Measurements from ENCODE around the gene NNMT.

NNMT gene

DNA sequence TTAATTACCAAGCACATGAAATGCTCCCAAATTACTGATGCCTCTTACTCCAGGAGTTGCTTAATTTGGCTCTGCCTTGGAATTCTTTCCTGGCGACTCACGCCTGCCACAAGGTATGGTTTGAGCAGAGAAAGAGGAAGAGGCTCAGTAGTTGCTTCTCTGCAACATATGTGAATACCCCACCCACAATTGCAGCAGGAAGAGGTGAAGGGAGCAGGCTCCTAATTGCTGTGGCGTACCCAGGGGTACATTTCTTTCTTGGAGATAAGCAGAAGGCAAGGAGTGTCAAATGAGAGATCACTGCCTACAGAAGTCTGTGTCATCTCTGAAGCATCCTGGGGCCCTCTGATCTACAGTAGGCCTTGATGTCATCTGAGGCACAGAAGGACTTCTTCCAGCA lies 10.6 kb upstream of the NNMT start:
- Histone ChIP-seq H3K4me1 (ENCODE audit: control insufficient read depth, insufficient read depth, low read length) (peaks cover 27% of the 10 kb centered on the region), H3K27me3 (ENCODE audit: control insufficient read depth, insufficient read depth, low read length) (no peaks in the 10 kb centered on the region), H3K4me3 (ENCODE audit: low read depth, low read length) (no peak overlapping the region), H3K9ac (ENCODE audit: low read length) (no peak overlapping the region), H3K27ac (ENCODE audit: low read depth, low read length) (no peak overlapping the region; the same call in 1 of the 2 replicates), H3K36me3 (ENCODE audit: control insufficient read depth, insufficient read depth, low read length) (no peaks in the 10 kb centered on the region), H3K9me3 (ENCODE audit: control insufficient read depth, insufficient read depth, low read depth, low read length) (no peaks in the 10 kb centered on the region)

GRCh38 chr11:114286229-114286628 lies 10.0 kb upstream of the NNMT start:
- no peak overlapping the region for H3K9ac ChIP-seq (ENCODE audit: low read length)
- H3K27me3 ChIP-seq (ENCODE audit: control insufficient read depth, insufficient read depth, low read length): no peaks in the 10 kb centered on the region
- no peak overlapping the region for H3K4me3 ChIP-seq (ENCODE audit: low read depth, low read length)
- no peaks in the 10 kb centered on the region for H3K9me3 ChIP-seq (ENCODE audit: control insufficient read depth, insufficient read depth, low read depth, low read length)
- peaks cover 22% of the 10 kb centered on the region for H3K4me1 ChIP-seq (ENCODE audit: control insufficient read depth, insufficient read depth, low read length)
- no peak overlapping the region for H3K27ac ChIP-seq (ENCODE audit: low read depth, low read length)
- no peaks in the 10 kb centered on the region for H3K36me3 ChIP-seq (ENCODE audit: control insufficient read depth, insufficient read depth, low read length)

- H3K27me3 ChIP-seq (ENCODE audit: control insufficient read depth, insufficient read depth, low read length): no peaks in the 10 kb centered on the region
- H3K4me3 ChIP-seq (ENCODE audit: low read depth, low read length): no peak overlapping the region
- no peaks in the 10 kb centered on the region for H3K9me3 ChIP-seq (ENCODE audit: control insufficient read depth, insufficient read depth, low read depth, low read length)
- H3K36me3 ChIP-seq (ENCODE audit: control insufficient read depth, insufficient read depth, low read length): no peaks in the 10 kb centered on the region
- H3K4me1 ChIP-seq (ENCODE audit: control insufficient read depth, insufficient read depth, low read length): peaks cover 21% of the 10 kb centered on the region
- H3K27ac ChIP-seq (ENCODE audit: low read depth, low read length): no peak overlapping the region
- H3K9ac ChIP-seq (ENCODE audit: low read length): no peak overlapping the region
These were observed 9.0 kb upstream of the NNMT start for GRCh38 chr11:114287154-114287553.

DNA sequence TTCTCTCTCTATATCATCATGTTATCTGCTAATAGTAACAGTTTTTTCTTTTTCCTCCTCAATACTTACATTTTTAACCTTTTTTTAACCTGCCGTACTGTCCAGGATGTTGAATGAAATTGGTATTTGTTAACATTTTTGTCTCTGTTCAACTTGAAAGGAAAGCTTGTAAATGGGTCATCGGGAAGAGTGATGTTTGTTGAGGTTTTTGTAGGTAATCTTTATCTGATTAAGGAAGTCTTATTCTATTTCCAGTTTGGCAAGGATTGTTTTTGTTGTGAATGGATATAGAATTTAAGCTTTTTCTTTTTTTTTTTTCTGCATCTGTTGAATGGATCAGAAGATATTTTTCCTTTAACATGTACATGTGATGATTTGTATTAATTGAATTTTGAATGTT lies 8.1 kb upstream of the NNMT start:
- Histone ChIP-seq H3K9ac (ENCODE audit: low read length) (no peak overlapping the region), H3K27ac (ENCODE audit: low read depth, low read length) (no peak overlapping the region), H3K4me3 (ENCODE audit: low read depth, low read length) (no peak overlapping the region), H3K27me3 (ENCODE audit: control insufficient read depth, insufficient read depth, low read length) (no peaks in the 10 kb centered on the region), H3K4me1 (ENCODE audit: control insufficient read depth, insufficient read depth, low read length) (peaks cover 24% of the 10 kb centered on the region), H3K9me3 (ENCODE audit: control insufficient read depth, insufficient read depth, low read depth, low read length) (no peaks in the 10 kb centered on the region), H3K36me3 (ENCODE audit: control insufficient read depth, insufficient read depth, low read length) (no peaks in the 10 kb centered on the region)

DNA sequence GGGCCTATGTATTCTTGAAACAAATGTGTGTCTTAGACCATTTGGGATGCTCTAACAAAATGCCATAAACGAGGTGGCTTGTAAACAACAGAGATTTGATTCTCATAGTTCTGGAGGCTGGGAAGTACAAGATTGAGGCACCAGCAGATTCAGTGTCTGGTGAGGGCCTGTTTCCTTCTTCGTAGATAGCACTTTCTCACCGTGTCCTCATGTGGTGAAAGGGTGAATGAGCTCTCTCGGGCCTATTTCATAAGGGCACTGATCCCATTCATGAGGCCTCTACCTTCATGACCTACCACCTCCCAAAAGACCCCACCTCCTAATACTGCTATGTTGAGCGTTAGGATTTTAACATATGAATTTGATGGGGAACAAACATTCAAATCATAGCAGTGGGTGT lies 6.4 kb upstream of the NNMT start:
- peaks cover 24% of the 10 kb centered on the region for H3K4me1 ChIP-seq (ENCODE audit: control insufficient read depth, insufficient read depth, low read length)

GRCh38 chr11:114290503-114291235 lies 5.5 kb upstream of the NNMT start:
- no peak overlapping the region for H3K27ac ChIP-seq (ENCODE audit: low read depth, low read length)
- no peaks in the 10 kb centered on the region for H3K27me3 ChIP-seq (ENCODE audit: control insufficient read depth, insufficient read depth, low read length)
- no peak overlapping the region for H3K4me3 ChIP-seq (ENCODE audit: low read depth, low read length)
- peaks cover 16% of the 10 kb centered on the region for H3K4me1 ChIP-seq (ENCODE audit: control insufficient read depth, insufficient read depth, low read length)
- no peaks in the 10 kb centered on the region for H3K36me3 ChIP-seq (ENCODE audit: control insufficient read depth, insufficient read depth, low read length)
- no peak overlapping the region for H3K9ac ChIP-seq (ENCODE audit: low read length)
- no peaks in the 10 kb centered on the region for H3K9me3 ChIP-seq (ENCODE audit: control insufficient read depth, insufficient read depth, low read depth, low read length)

More for the DNA sequence above, 6.4 kb upstream of the NNMT start:
- H3K9ac ChIP-seq (ENCODE audit: low read length): no peak overlapping the region
- H3K9me3 ChIP-seq (ENCODE audit: control insufficient read depth, insufficient read depth, low read depth, low read length): no peaks in the 10 kb centered on the region
- no peak overlapping the region for H3K27ac ChIP-seq (ENCODE audit: low read depth, low read length)
- no peaks in the 10 kb centered on the region for H3K27me3 ChIP-seq (ENCODE audit: control insufficient read depth, insufficient read depth, low read length)
- H3K36me3 ChIP-seq (ENCODE audit: control insufficient read depth, insufficient read depth, low read length): no peaks in the 10 kb centered on the region
- H3K4me3 ChIP-seq (ENCODE audit: low read depth, low read length): no peak overlapping the region

GRCh38 chr11:114291381-114291780 lies 4.8 kb upstream of the NNMT start:
- no peak overlapping the region for H3K27ac ChIP-seq (ENCODE audit: low read depth, low read length)
- no peak overlapping the region for H3K9ac ChIP-seq (ENCODE audit: low read length)
- no peak overlapping the region for H3K4me3 ChIP-seq (ENCODE audit: low read depth, low read length)
- H3K36me3 ChIP-seq (ENCODE audit: control insufficient read depth, insufficient read depth, low read length): no peaks in the 10 kb centered on the region
- H3K9me3 ChIP-seq (ENCODE audit: control insufficient read depth, insufficient read depth, low read depth, low read length): no peaks in the 10 kb centered on the region
- H3K4me1 ChIP-seq (ENCODE audit: control insufficient read depth, insufficient read depth, low read length): peaks cover 10% of the 10 kb centered on the region
- no peaks in the 10 kb centered on the region for H3K27me3 ChIP-seq (ENCODE audit: control insufficient read depth, insufficient read depth, low read length)

DNA sequence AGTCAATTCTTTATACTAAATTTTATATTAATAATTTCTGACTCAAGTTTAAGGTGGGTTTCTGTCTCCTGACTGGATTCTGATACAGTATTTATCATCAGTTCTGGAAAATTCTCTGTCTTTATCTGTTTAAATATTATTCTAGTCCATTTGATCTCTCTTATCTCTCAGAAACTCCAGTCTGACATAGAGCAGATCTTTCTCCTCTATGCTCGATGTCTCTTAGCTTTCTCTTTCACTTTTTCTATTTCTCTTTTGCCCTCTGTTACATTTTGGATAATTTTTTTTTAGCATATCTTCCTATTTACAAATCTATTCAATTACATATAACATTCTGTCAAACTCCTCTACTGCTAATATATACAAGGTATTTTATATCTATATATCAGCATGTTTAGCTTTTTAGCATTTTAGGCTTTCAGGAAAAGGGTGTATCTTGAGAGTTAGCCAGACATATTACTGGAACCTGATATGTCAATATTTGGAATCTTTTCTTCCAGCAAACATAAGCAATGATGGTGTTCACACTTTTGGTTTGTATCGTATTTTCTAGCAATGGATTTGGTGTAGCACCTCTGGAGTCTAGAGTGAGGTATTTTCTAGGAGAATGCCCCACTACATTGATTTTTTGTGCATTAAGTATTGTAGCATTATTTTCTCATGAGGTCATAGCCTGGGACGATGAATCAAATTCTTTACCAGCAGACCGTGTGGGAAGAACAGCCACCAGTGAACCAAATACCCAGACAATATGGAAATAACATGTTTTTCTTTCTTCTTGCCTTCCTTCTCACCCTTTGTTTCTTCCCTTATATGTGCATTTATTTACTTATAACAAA lies 4.1 kb upstream of the NNMT start:
- H3K36me3 ChIP-seq (ENCODE audit: control insufficient read depth, insufficient read depth, low read length): no peaks in the 10 kb centered on the region
- H3K27ac ChIP-seq (ENCODE audit: low read depth, low read length): no peak overlapping the region
- H3K4me1 ChIP-seq (ENCODE audit: control insufficient read depth, insufficient read depth, low read length): peaks cover 10% of the 10 kb centered on the region
- no peaks in the 10 kb centered on the region for H3K9me3 ChIP-seq (ENCODE audit: control insufficient read depth, insufficient read depth, low read depth, low read length)
- H3K27me3 ChIP-seq (ENCODE audit: control insufficient read depth, insufficient read depth, low read length): no peaks in the 10 kb centered on the region
- no peak overlapping the region for H3K4me3 ChIP-seq (ENCODE audit: low read depth, low read length)
- no peak overlapping the region for H3K9ac ChIP-seq (ENCODE audit: low read length)

DNA sequence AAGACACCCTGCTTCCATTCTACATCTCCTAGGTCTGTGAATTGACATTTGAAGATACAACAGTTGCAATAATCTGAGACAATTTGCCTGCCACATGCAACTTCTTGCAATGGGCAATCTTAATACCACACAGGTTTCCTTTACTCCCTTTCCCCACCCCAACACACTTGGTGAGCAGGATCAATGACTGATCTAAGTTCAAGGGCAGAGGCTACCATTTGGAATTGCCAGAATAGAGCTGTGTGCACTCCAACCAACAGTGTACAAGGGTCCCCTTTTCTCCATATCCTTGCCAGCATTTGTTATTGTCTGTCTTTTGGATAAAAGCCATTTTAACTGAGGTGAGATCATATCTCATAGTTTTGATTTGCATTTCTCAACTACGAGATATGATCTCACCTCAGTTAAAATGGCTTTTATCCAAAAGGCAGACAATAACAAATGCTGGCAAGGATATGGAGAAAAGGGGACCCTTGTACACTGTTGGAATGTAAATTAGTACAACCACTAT lies 2.9 kb upstream of the NNMT start:
- Histone ChIP-seq H3K4me3 (ENCODE audit: low read depth, low read length) (no peak overlapping the region), H3K27ac (ENCODE audit: low read depth, low read length) (no peak overlapping the region), H3K27me3 (ENCODE audit: control insufficient read depth, insufficient read depth, low read length) (no peaks in the 10 kb centered on the region), H3K4me1 (ENCODE audit: control insufficient read depth, insufficient read depth, low read length) (peaks cover 10% of the 10 kb centered on the region), H3K9me3 (ENCODE audit: control insufficient read depth, insufficient read depth, low read depth, low read length) (no peaks in the 10 kb centered on the region), H3K36me3 (ENCODE audit: control insufficient read depth, insufficient read depth, low read length) (no peaks in the 10 kb centered on the region), H3K9ac (ENCODE audit: low read length) (no peak overlapping the region)

- H3K9ac ChIP-seq (ENCODE audit: low read length): peak overlapping the region; percentile 34
- H3K36me3 ChIP-seq (ENCODE audit: control insufficient read depth, insufficient read depth, low read length): no peaks in the 10 kb centered on the region
- peaks cover 3% of the 10 kb centered on the region; the same call in 1 of the 2 replicates for H3K4me1 ChIP-seq (ENCODE audit: control insufficient read depth, insufficient read depth, low read length)
- no peak overlapping the region; the same call in 1 of the 2 replicates for H3K4me3 ChIP-seq (ENCODE audit: low read depth, low read length)
- no peaks in the 10 kb centered on the region for H3K27me3 ChIP-seq (ENCODE audit: control insufficient read depth, insufficient read depth, low read length)
- no peak overlapping the region for H3K27ac ChIP-seq (ENCODE audit: low read depth, low read length)
- peaks cover 12% of the 10 kb centered on the region for H3K9me3 ChIP-seq (ENCODE audit: control insufficient read depth, insufficient read depth, low read depth, low read length)
These were observed 590 bp downstream of the NNMT start for GRCh38 chr11:114296605-114297372.
